DOHH2 (cell line): Measurements from ENCODE around the gene LRRC41.
"Not testable (repeated sequence)": the region's sequence is repeated elsewhere in the genome, so short reads cannot be mapped to it uniquely, and the experiment has no call there.

Experiments
- H3F3A ChIP-seq: fragments of 200-600 bp; sonication (generic), shearing (Covaris generic); 2 replicates; pipeline ENCODE4 v1.6.0; 2016; ENCODE audit warnings: antibody characterized with exemption, mild to moderate bottlenecking; ENCODE audit not compliant: control insufficient read depth, insufficient read depth
- H3K27ac ChIP-seq: fragments of 200-600 bp; sonication (generic); 2 replicates; pipeline ENCODE4 v1.5.1; 2014; ENCODE audit warnings: low read depth, mild to moderate bottlenecking, low read length, moderate library complexity
- H3K27me3 ChIP-seq: fragments of 200-600 bp; sonication (generic); 2 replicates; pipeline ENCODE4 v1.6.1; 2014; ENCODE audit warnings: mild to moderate bottlenecking, low read length, mixed read lengths; ENCODE audit not compliant: control insufficient read depth
- H3K36me3 ChIP-seq: fragments of 200-600 bp; sonication (generic); 2 replicates; pipeline ENCODE4 v1.6.1; 2014; ENCODE audit warnings: mild to moderate bottlenecking, low read length, moderate library complexity, mixed read lengths; ENCODE audit not compliant: control insufficient read depth
- H3K4me1 ChIP-seq: fragments of 200-600 bp; sonication (generic); 2 replicates; pipeline ENCODE4 v1.6.1; 2014; ENCODE audit warnings: mild to moderate bottlenecking, low read length, mixed read lengths; ENCODE audit not compliant: control insufficient read depth
- H3K4me2 ChIP-seq: fragments of 200-600 bp; sonication (generic); 2 replicates; pipeline ENCODE4 v1.6.0; 2014; ENCODE audit warnings: mild to moderate bottlenecking, low read length, moderate library complexity
- H3K4me3 ChIP-seq: fragments of 200-600 bp; sonication (generic); 2 replicates; pipeline ENCODE4 v1.5.1; 2014; ENCODE audit warnings: mild to moderate bottlenecking, low read length, mixed read lengths
- H3K79me2 ChIP-seq: fragments of 200-600 bp; sonication (generic); 2 replicates; pipeline ENCODE4 v1.6.1; 2014; ENCODE audit warnings: mild to moderate bottlenecking, low read length, mixed read lengths; ENCODE audit not compliant: control insufficient read depth
- H3K9me2 ChIP-seq: fragments of 200-600 bp; sonication (generic); replicated peaks from 2 replicates; pipeline ENCODE4 v1.6.1; 2014; ENCODE audit warnings: mild to moderate bottlenecking, low read length, mixed read lengths; ENCODE audit not compliant: control insufficient read depth
- H3K9me3 ChIP-seq: fragments of 200-600 bp; sonication (generic); 2 replicates; pipeline ENCODE4 v1.6.1; 2014; ENCODE audit warnings: antibody characterized with exemption, low read length, mixed read lengths; ENCODE audit not compliant: control insufficient read depth, insufficient read depth
- H4K20me1 ChIP-seq: fragments of 200-600 bp; sonication (generic); 2 replicates; pipeline ENCODE4 v1.6.0; 2014; ENCODE audit warnings: low read depth, mild to moderate bottlenecking, antibody characterized with exemption, low read length, moderate library complexity; ENCODE audit not compliant: control insufficient read depth, insufficient read depth
- CTCF ChIP-seq: fragments of 200-600 bp; sonication (generic); IDR thresholded peaks from one replicate; pipeline ENCODE4 v1.5.1; 2014; ENCODE audit warnings: antibody characterized with exemption, mild to moderate bottlenecking, low read depth, low read length; ENCODE audit not compliant: poor library complexity, severe bottlenecking
- EZH2phosphoT487 ChIP-seq: fragments of 200-600 bp; sonication (generic); IDR thresholded peaks from 2 replicates; pipeline ENCODE4 v1.6.1; 2017; ENCODE audit warnings: borderline replicate concordance, mild to moderate bottlenecking, antibody characterized with exemption, low read length, moderate library complexity, mixed read lengths

LRRC41 gene

GRCh38 chr1:46333300-46334029, 30.0 kb upstream of the LRRC41 start:
- Histone ChIP-seq H3K9me3 (no peaks in the 10 kb centered on the region), H3K4me1 (peaks cover 52% of the 10 kb centered on the region), H3K4me3 (peak overlapping the region; percentile 88), H3K36me3 (peaks cover 15% of the 10 kb centered on the region; the same call in 1 of the 2 replicates), H3K27me3 (no peaks in the 10 kb centered on the region), H3K9me2 (no peaks in the 10 kb centered on the region), H3K27ac (peak overlapping the region; percentile 87), H4K20me1 (no peaks in the 10 kb centered on the region), H3K79me2 (peaks cover 31% of the 10 kb centered on the region), H3K4me2 (peak overlapping the region; percentile 69), H3F3A (peaks cover 27% of the 10 kb centered on the region)
- TF ChIP-seq EZH2phosphoT487 (no peak), CTCF (peak; percentile 72)

- Histone ChIP-seq H3K27ac (peak overlapping the region; percentile 87), H3F3A (peaks cover 35% of the 10 kb centered on the region), H3K4me2 (peak overlapping the region; percentile 69), H3K4me3 (peak overlapping the region; percentile 88), H3K4me1 (peaks cover 67% of the 10 kb centered on the region), H3K79me2 (peaks cover 46% of the 10 kb centered on the region), H3K36me3 (peaks cover 27% of the 10 kb centered on the region)
- not testable (repeated sequence) for H3K9me2 ChIP-seq, H4K20me1 ChIP-seq, H3K27me3 ChIP-seq, H3K9me3 ChIP-seq
Observed at GRCh38 chr1:46331786-46332540, 28.5 kb upstream of the LRRC41 start.

DNA sequence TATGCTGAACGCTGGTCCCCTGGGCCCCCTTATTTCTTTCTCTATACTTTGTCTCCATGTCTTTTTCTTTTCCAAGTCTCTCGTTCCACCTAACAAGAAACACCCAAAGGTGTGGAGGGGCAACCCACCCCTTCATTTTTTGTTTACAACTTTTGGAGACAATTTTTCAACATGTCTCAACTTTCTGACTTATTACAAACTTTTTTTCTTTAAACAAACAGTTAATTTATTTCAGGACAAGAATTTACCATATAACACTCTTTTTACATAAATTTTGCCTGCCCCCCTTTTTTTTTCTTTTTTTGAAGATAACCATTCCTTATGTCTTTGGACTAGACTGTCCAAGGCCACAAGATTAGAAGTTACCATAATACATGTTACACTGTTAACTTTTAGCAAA, 27.0 kb upstream of the LRRC41 start:
- H4K20me1 ChIP-seq, H3K9me2 ChIP-seq, H3K27me3 ChIP-seq, H3K9me3 ChIP-seq: not testable (repeated sequence)
- Histone ChIP-seq H3K4me2 (peak overlapping the region; percentile 82), H3K36me3 (peaks cover 31% of the 10 kb centered on the region), H3K27ac (peak overlapping the region; percentile 87), H3K79me2 (peaks cover 50% of the 10 kb centered on the region), H3K4me3 (peak overlapping the region; percentile 88), H3K4me1 (peaks cover 82% of the 10 kb centered on the region), H3F3A (peaks cover 51% of the 10 kb centered on the region)

GRCh38 chr1:46329807-46330206, 26.4 kb upstream of the LRRC41 start:
- Histone ChIP-seq H3K4me2 (peak overlapping the region; percentile 82), H3K4me3 (peak overlapping the region; percentile 88), H3F3A (peaks cover 53% of the 10 kb centered on the region), H3K27ac (peak overlapping the region; percentile 87), H3K79me2 (peaks cover 56% of the 10 kb centered on the region), H3K4me1 (peaks cover 88% of the 10 kb centered on the region), H3K36me3 (peaks cover 31% of the 10 kb centered on the region)
- not testable (repeated sequence) for H3K9me3 ChIP-seq, H3K27me3 ChIP-seq, H3K9me2 ChIP-seq, H4K20me1 ChIP-seq

DNA sequence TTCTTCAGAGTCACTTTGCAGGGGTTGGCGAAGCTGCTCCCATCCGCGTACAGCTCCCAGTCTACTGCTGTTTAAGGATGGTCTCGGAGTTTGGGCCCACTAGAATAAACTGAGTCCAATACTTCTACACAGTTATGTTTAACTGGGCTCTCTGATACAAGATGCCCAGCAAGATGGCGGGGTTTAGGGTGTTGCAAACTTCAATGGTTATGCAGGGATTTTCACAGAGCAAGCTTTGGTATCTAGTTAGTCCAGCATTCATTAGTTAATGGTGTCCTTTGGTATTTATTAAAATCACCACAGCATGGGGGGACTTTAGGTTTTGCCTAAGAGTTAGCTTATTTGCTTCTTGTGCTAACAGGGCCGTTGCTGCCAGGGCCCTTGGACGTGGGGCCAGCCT, 24.8 kb upstream of the LRRC41 start:
- not testable (repeated sequence) for H4K20me1 ChIP-seq, H3K9me2 ChIP-seq, H3K9me3 ChIP-seq, H3K27me3 ChIP-seq
- Histone ChIP-seq H3F3A (peaks cover 67% of the 10 kb centered on the region), H3K4me1 (peaks cover 88% of the 10 kb centered on the region), H3K4me2 (peak overlapping the region; percentile 76), H3K79me2 (peaks cover 71% of the 10 kb centered on the region), H3K36me3 (peaks cover 35% of the 10 kb centered on the region), H3K4me3 (peak overlapping the region; percentile 71), H3K27ac (peak overlapping the region; percentile 99)

- peaks cover 77% of the 10 kb centered on the region for H3K79me2 ChIP-seq
- peak overlapping the region; percentile 76 for H3K4me2 ChIP-seq
- peaks cover 94% of the 10 kb centered on the region for H3K4me1 ChIP-seq
- not testable (repeated sequence) for H3K27me3 ChIP-seq, H3K9me3 ChIP-seq, H4K20me1 ChIP-seq, H3K9me2 ChIP-seq
- H3K4me3 ChIP-seq: peak overlapping the region; percentile 71
- H3F3A ChIP-seq: peaks cover 58% of the 10 kb centered on the region
- peak overlapping the region; percentile 99 for H3K27ac ChIP-seq
- H3K36me3 ChIP-seq: peaks cover 31% of the 10 kb centered on the region
Observed at GRCh38 chr1:46325285-46326076, 22.1 kb upstream of the LRRC41 start.
